GM21390 (cell line): Measurements from ENCODE around the gene C15orf62.

Experiments
- ATAC-seq: cut with Tn5 transposase; IDR thresholded peaks from one replicate; pipeline ENCODE4 v1.9.1; 2021; ENCODE audit not compliant: unreplicated experiment

C15orf62 gene

DNA sequence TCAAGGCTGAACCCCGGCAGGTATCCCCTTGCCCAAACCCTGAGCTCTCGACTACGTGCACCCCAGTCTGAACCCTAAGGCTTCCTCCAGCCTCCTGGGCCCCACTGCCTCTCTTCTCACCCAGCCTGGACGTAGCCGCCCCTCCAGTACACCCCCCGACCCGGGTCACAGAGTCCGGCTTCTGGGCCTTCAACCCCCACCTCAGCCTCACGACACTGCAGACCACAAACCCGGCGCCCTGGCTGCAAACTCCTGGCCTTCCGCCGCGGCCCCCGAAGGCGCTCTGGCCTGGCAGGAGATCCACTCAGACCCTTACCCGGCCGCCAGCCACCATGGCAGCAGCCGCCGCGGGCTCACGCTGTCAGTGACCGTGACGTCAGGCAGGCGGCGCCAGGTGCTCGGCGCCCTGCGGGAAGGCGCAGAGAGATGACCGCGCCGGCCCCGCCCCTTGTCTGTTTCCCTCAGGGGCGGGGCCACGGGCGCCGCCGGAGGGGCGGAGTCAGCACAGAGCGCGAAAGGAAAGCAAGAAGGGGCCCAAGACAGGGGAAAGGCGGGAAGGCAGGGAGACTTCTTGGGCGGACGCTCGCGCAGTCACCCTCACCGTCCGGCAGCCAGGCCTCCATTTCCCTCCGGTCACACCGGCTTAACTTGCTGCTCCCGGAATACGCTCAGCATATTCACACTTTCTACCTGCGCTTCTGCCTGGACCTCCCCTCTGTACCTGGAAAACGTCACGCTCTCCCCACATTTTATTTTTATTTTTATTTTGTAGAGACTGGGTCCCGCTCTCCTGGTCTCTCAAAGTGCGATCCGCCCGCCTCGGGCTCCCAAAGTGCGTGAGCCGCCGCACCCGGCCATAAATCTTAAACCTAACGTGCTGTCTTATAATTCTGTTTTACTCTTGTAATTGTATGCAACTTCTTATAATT lies 14.6 kb upstream of the C15orf62 start, which contains the start of gene RMDN3:
Gene RMDN3 (minus strand): TSS at position 372 of the 929 bp plus-strand sequence. CDS start 471 bp downstream, outside the sequence.
- peak; percentile 68 for ATAC-seq

GRCh38 chr15:40755812-40756208 lies 14.0 kb upstream of the C15orf62 start:
- ATAC-seq, result no peak

DNA sequence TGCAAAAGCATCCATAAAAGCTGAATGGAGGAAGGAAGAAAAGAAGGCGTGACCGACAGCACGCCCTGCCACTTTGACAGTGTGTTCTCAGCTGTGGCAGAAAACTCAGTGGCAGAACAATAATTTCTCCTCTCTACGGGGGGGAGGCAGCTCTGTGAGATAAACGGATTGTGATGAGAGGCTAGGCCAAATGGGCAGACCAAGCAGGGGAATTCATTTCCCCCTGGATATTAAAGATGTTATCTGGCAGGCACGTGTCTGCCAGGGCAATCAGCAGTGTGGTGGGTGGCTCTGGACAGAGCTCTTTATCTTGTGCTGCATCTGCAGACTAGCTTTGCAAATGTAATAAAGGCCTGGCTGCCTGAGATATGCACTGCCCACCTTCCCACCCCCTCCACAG lies 12.8 kb upstream of the C15orf62 start:
- ATAC-seq, result no peak

DNA sequence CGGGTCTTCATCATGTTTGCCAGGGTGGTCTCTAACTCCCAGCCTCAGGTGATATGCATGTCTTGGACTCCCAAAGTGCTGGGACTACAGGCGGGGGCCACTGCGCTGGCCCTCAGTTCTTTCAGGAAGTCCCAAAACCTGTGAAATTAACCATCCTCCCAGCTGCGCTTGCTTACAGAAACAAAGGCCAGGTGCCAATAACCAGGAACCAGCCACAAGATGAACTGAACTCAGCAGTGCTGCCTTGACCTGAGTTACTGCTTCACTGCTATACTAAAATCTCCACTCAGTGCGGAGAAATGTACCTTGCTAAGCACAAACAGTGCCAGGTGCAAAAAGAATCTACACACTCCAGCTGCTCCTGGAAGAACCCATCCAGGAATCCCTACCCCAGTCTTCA lies 9.8 kb upstream of the C15orf62 start:
- no peak for ATAC-seq

- ATAC-seq, result no peak
These were observed 6.6 kb upstream of the C15orf62 start for GRCh38 chr15:40762919-40763800.

- ATAC-seq, result peak; percentile 48
These were observed 5.8 kb upstream of the C15orf62 start, which contains the start of gene GCHFR for GRCh38 chr15:40763801-40764628. GCHFR (plus strand) TSS chr15:40764068; CDS start chr15:40764181, 113 bp downstream.

DNA sequence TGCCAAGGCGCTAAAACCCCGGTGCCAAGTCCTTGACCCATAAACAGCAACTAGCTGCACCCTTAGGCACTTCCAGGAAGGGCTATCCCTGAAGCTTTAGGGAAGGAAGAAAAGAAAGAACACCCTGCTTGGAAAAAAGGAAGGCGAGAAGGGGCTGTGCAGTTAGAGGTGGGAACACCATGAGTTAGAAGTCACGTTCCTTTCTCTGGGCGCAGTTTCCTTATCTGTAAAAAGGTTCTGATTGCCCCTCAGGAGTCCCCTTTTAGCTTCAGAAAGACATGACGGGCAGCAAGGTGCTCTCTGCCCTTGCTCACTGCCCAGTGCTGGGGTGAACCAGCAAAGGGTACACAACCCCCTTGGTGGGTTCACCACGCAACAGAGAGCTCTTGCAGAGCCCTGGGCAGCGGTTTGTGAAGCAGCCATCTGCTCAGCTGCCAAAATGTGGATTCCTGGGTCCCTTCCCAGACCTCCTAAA lies 5.1 kb upstream of the C15orf62 start:
- ATAC-seq, result no peak

DNA sequence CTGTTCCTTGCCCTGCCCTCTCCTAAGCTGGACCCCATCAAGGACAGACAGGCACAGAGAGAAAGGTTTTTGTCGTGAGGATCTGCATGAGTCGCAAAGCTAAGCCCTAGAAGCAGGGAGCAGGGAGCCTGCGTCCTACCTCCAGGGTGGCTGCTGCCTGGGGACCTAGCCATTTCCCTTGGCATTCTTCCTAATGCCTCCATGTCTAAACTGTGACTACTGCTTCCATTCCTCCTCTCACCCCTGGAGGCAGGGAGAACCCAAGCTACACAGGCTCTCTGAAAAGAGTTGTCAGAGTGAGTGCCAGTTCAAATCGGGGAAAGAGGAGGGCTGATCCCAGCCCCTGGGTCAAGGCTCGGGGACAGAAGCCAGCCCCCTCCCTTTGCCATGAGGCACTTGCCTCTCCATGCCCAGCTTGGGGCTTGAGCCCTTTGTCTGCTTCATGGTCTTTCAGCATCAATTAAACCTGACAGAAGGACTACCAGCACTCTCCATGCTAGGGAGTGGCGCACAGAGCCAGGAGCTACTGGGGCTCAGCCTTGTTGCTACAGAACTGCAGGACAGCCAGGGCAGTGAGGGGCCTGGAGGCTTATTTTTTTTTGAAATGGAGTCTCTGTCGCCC lies 3.5 kb upstream of the C15orf62 start:
- ATAC-seq, result no peak

GRCh38 chr15:40766906-40767837 lies 2.6 kb upstream of the C15orf62 start:
- no peak for ATAC-seq

GRCh38 chr15:40767838-40768500 lies 1.8 kb upstream of the C15orf62 start:
- ATAC-seq, result no peak

DNA sequence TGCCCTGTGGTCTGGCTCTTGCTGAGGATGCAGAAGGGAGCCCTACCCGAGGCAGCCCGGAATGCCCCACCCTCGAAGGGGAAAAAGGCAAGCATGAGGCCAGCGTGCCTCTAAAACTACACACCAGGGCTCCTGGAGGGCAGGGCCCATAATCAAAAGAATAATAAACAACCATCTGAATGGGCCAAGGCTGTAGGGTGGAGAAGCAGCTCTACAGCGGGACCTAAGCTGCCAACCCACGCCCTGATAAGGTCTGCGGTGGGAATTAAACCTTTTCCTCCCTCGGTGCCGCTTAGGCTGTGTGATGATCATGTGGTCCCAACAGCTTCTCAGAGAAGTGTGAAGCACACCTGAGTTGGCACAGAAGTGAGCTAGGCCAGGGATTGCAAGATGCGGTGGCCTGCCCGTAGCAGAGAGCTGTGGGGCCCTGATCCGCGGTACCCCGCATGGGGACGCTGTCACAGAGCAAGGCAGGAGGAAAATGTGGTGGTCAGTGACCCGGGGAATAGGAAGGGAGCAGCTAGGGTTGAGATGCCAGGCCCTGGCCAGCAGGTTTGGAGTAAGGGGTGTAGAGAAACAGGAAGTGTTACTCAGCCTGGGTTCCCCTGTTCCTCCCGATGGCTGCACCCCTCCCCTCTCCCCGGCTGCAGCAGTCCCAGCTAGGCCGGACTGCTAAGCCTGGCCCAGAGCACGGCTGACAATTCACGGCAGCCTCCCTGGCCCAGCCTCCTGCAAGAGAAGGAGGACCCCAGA lies 1.1 kb upstream of the C15orf62 start:
- ATAC-seq, result peak; percentile 4

GRCh38 chr15:40770147-40770721 lies 454 bp downstream of the C15orf62 start:
- ATAC-seq, result no peak

GRCh38 chr15:40771242-40771641 lies 1.5 kb downstream of the C15orf62 start:
- ATAC-seq, result no peak

DNA sequence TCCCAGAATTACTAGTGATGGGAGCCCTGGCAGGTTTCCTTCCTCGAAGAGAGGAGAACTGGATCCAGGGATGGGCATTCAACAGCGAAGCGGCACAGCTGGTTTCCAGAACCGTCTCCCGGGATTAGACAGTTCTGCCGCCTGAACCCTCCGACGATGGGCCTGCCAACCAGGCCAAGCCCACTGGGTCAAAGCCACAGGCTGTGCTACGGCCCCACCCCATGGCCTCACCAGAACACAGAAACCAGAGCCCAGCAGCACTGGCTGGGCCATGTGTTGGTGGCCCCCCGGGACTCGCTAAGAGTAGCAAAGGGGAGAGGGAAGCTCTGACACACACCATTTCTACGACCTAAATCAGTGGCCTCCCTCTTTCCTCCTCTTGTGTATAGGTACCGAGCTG lies 2.2 kb downstream of the C15orf62 start:
- no peak for ATAC-seq

GRCh38 chr15:40773496-40773895 lies 3.7 kb downstream of the C15orf62 start:
- no peak for ATAC-seq

- no peak for ATAC-seq
These were observed 4.1 kb downstream of the C15orf62 start for GRCh38 chr15:40773902-40774301.

GRCh38 chr15:40775007-40775406 lies 5.2 kb downstream of the C15orf62 start:
- ATAC-seq, result no peak
